Measurements from ENCODE around the gene CRELD1.

CRELD1 gene

GRCh38 chr3:9906480-9906879, 27.2 kb upstream of the CRELD1 start:
- no peak for DNase-seq

DNA sequence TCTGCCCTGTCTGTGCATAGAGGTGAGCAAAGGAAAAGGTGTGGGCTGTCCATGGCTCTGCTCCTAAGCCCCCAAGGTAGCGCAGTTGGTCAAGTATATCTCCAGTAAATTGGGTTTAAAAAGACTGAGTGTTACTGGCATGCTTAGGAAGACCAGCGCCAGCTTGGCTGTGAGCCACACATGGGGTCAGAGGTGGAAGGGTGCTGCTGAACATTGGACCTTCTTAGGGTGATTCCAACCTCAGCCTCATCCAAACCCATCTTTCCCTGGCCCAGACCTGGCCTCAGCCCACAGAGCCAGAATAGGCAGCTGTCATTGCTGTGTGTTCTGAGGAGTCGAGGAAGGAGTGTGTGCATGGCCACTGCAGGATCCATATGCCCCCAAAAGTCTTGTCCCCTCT, 25.3 kb upstream of the CRELD1 start:
- DNase-seq, result no peak

GRCh38 chr3:9909221-9910013, 24.2 kb upstream of the CRELD1 start:
- DNase-seq, result no peak

DNA sequence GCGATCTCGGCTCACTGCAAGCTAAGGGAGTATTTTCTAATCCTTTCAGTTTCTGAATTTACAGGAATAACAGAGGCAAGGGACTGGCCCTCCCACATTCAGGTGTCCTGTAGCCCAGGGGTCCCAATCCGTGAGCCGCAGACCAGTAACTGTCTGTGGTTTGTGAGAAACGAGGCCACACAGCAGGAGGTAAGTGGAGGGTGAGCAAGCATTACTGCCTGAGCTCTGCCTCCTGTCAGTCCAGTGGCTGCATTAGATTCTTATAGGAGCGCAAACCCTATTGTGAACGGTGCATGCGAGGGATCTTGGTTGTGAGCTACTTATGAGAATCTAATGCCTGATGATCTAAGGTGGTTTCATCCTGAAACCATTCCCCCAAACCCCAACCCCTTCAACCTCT, 21.8 kb upstream of the CRELD1 start:
- DNase-seq, result no peak

DNA sequence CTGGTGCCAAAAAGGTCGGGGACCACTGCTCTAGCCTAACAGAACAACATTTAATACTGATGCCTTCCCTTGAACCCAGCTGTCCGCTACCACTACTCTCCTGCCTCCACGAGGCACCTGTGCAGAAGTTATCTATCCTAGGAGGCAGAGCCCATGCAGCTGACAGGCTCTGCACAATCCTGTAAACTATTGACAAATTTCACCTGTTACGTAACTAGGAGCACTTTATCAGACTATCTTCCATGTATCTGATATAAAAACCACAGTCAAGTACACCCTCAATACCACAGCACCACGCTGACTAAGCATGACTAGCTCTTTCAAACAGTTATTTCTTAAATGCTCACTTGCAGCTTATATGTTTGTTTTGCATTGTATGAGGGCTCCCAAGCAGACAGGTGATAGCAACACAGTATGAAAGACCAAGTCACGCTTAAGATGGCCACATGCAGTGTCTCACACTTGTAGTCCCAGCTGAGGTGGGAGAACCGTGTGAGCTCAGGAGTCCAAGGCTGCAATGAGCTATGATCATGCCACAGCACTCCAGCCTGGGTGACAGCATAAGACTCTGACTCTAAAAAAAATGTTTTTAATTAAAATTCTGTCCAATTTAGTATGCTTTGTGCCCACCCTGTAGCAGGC, 21.2 kb upstream of the CRELD1 start:
- no peak for DNase-seq

GRCh38 chr3:9913601-9914000, 20.0 kb upstream of the CRELD1 start:
- DNase-seq, result no peak

DNA sequence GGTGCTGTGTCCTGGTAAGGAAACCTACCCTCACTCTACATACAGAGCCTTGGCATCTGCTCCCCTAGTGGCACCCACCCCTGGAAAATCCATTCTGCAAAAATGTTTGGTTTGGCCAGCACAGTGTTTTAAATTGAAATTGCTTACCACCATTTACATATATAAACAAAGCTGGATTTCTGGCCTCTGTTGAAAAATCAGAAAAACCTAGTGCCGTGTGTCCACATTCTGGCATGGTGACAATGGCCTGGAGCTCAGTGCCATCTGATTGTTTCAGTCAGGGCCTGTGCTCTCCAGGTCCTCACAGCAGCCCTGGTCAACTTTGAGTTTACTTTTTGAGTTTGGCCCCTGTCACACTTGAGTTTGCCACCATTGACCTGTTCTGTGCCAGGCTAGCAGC, 19.6 kb upstream of the CRELD1 start:
- no peak for DNase-seq

DNA sequence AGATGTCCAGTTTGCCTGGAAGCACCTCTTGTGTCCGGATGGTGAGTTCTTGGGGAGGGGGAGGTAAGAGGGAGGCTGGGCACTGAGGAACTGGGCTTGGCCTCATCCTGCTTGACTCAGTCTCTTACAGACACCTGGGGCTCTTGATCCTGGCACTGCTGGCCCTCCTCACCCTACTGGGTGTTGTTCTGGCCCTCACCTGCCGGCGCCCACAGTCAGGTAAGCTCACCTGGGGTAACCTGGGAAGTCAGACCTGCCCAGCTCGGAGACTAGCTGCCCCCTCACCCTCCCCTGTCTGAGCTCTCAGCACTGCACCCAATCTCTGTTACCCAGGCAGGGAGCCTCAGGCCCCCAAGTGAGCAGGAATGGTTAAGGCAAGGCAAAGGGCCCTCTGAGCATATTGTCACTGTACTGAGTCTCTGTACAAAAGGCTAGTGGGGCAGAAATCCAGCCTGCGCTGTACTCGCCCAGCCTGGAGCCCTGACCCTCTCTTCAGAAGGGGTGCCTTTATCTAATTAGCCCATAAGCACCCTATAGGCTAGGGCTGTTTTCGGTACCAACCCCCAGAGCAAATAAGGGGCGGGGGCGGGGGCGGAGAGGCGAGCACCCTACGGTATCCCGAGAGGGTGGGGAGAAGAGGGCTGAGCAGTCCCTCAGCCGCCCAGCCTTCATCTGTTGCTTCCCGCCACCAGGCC, 18.9 kb upstream of the CRELD1 start:
- DNase-seq, result no peak

GRCh38 chr3:9915254-9916141, 18.1 kb upstream of the CRELD1 start:
- DNase-seq, result no peak

- DNase-seq, result no peak
These were observed 17.3 kb upstream of the CRELD1 start for GRCh38 chr3:9916346-9916733.

GRCh38 chr3:9916734-9917680, 16.6 kb upstream of the CRELD1 start, which contains the start of gene IL17RC:
TSS of gene IL17RC (plus strand) at chr3:9917098. CDS start at chr3:9917316, 218 bp downstream.
- DNase-seq, result peak; percentile 37

GRCh38 chr3:9917820-9918219, 15.8 kb upstream of the CRELD1 start:
- no peak for DNase-seq

DNA sequence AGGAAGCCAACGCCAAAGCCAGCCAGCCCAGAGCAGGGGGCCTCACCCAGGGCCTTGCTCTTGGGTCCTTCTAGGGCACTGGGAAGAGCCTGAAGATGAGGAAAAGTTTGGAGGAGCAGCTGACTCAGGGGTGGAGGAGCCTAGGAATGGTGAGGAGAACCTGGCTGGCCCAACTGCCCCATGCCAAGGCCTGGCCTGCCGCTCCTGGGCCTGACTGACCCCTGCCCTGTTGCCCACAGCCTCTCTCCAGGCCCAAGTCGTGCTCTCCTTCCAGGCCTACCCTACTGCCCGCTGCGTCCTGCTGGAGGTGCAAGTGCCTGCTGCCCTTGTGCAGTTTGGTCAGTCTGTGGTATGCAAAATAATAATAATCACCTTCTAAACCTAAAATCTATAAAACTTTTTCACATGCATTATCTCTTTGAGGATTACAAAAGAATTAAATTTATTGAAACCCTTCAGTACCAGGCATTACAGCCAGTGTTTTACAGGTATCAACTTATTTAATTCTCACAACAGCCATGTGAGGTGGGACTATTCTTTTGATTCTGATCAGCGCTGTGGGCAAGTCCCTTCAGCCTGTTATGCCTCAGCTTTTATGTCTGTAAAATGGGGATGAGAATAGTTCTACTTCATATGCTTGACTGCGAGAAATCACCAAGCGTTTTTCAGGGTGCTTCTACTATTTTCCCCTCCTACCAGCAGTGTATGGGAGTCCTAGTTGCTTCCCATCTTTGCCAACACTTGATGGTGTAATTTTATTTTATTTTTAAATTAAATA, 15.2 kb upstream of the CRELD1 start:
- no peak for DNase-seq

GRCh38 chr3:9928158-9928557, 5.5 kb upstream of the CRELD1 start:
- no peak for DNase-seq

DNA sequence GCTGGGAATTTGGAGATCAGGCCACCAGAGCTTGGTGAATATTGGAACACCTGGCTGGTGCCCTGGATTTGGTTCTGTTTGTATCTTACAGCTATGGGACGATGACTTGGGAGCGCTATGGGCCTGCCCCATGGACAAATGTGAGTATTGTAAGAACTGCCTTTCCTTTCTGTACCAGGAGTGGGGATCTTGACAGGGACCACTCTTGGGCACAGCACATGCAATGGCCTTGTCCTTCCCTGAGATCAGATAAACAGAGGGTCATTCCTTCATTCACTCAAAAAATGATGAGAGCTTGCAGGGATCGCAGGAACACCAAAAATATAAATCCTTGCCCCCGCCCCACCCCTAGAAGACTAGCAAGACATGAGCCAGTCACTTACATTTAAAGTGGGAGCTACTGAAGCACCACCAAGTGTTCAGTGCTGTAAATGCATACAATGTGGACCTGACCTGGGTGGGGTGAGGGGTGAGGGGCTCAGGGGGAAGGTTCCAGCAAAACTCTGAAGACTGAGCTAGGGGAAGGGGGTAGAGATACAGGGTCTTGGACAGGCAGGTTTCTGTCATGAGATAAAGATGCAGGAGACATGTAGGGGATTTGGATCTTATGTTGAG, 2.7 kb upstream of the CRELD1 start:
- no peak for DNase-seq

GRCh38 chr3:9932535-9932842, 1.1 kb upstream of the CRELD1 start:
- no peak for DNase-seq

DNA sequence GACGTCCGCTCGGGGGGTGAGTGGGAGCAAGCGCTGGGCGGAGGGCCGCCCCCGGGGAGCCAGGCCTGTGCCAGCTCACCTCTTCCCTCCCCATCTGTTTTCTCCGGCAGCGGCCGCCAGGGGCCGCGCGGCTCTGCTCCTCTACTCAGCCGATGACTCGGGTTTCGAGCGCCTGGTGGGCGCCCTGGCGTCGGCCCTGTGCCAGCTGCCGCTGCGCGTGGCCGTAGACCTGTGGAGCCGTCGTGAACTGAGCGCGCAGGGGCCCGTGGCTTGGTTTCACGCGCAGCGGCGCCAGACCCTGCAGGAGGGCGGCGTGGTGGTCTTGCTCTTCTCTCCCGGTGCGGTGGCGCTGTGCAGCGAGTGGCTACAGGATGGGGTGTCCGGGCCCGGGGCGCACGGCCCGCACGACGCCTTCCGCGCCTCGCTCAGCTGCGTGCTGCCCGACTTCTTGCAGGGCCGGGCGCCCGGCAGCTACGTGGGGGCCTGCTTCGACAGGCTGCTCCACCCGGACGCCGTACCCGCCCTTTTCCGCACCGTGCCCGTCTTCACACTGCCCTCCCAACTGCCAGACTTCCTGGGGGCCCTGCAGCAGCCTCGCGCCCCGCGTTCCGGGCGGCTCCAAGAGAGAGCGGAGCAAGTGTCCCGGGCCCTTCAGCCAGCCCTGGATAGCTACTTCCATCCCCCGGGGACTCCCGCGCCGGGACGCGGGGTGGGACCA, 632 bp upstream of the CRELD1 start:
- peak; percentile 4 for DNase-seq

- no peak for DNase-seq
These were observed 594 bp downstream of the CRELD1 start for GRCh38 chr3:9934235-9934621.

DNA sequence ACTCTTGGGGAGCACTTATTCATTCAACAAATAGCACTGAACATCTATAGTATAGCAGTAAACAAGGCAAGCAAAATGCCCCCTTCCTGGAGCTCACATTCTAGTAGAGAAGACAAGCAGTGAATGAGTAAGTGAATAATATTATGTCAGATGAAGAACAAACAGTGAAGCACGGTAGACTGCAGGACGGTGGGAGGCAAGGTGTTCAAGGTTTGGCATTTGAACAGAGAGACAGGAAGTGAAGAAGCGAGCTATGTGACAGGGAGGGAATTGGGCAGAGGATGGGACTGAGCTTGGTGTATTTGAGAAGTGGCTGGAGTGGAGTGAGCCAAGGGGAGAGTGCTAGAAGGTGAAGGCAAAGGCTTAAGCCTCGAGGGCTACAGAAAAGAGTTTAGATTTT, 1.4 kb downstream of the CRELD1 start:
- DNase-seq, result no peak

DNA sequence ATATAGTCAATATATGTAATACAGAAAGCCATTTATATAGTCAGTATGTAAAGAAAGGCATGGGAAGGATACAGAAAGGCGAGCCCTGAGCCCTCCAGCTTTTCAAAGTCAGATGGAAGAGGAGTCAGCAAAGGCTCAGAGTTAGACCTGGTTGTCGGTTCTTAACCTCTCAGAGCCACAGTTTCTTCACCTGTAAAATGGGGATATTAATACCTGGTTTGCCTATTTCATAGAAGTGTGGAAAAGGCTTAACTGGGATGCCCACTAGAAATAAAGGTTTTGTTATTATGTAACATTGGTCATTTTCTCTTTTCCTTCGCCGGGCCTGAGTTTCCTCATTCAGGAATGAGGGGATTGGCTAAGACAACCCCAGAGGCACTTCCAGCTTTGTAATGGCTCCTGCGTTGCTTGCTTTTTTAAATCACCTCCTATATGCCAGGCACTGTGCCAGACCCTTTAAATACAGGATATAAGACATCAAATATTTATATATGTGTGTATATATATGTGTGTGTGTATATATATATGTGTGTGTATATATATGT, 2.4 kb downstream of the CRELD1 start:
- DNase-seq, result no peak

Measured in NCI-H187 treated with DMSO at 0.1 percent for 48 hours (cell line).